OCI-LY3 (cell line): ENCODE data around the gene NPHP4.
"Not testable (repeated sequence)": the region's sequence is repeated elsewhere in the genome, so short reads cannot be mapped to it uniquely, and the experiment has no call there.

Experiments
- H2AFZ ChIP-seq: fragments of 200-600, 300-600 bp; shearing (Covaris generic); 2 replicates; pipeline ENCODE4 v1.6.0; 2014; ENCODE audit warnings: antibody characterized with exemption, low read depth, low read length
- H3K27ac ChIP-seq: fragments of 200-600, 300-600 bp; sonication (generic); 2 replicates; pipeline ENCODE4 v1.5.1; 2014; ENCODE audit warnings: mild to moderate bottlenecking, low read length, moderate library complexity, mixed read lengths
- H3K27me3 ChIP-seq: fragments of 200-600, 300-600 bp; sonication (generic); 2 replicates; pipeline ENCODE4 v1.6.1; 2014; ENCODE audit warnings: low read depth, low read length, mixed read lengths
- H3K36me3 ChIP-seq: fragments of 200-600, 300-600 bp; sonication (generic); replicated peaks from 2 replicates; pipeline ENCODE3; 2014; ENCODE audit warnings: low read depth, low read length, mixed read lengths
- H3K4me1 ChIP-seq: fragments of 300-600, 200-600 bp; sonication (generic); 2 replicates; pipeline ENCODE4 v1.6.1; 2014; ENCODE audit warnings: low read length, mixed read lengths
- H3K4me2 ChIP-seq: fragments of 200-600, 300-600 bp; sonication (generic); 2 replicates; pipeline ENCODE4 v1.6.1; 2014; ENCODE audit warnings: low read length, mixed read lengths
- H3K4me3 ChIP-seq: fragments of 300-600, 200-600 bp; sonication (generic); 2 replicates; pipeline ENCODE4 v1.5.1; 2014; ENCODE audit warnings: antibody characterized with exemption, mild to moderate bottlenecking, low read length, moderate library complexity
- H3K79me2 ChIP-seq: fragments of 300-600, 200-600 bp; shearing (Covaris generic); 2 replicates; pipeline ENCODE4 v1.6.1; 2014; ENCODE audit warnings: mild to moderate bottlenecking, low read length, mixed read lengths
- H3K9ac ChIP-seq: fragments of 300-600, 200-600 bp; shearing (Covaris generic); 2 replicates; pipeline ENCODE4 v1.6.0; 2014; ENCODE audit warnings: mild to moderate bottlenecking, low read length, moderate library complexity
- H3K9me3 ChIP-seq: fragments of 200-600, 300-600 bp; shearing (Covaris generic); 2 replicates; pipeline ENCODE4 v1.6.1; 2014; ENCODE audit warnings: low read length, mixed read lengths; ENCODE audit not compliant: insufficient read depth
- H4K20me1 ChIP-seq: fragments of 200-600, 300-600 bp; sonication (generic); 2 replicates; pipeline ENCODE4 v1.6.1; 2016; ENCODE audit warnings: low read length, mixed read lengths; ENCODE audit not compliant: insufficient read depth
- CTCF ChIP-seq: fragments of 200-600, 300-600 bp; sonication (generic); IDR thresholded peaks from 2 replicates; pipeline ENCODE4 v1.5.1; 2014; ENCODE audit warnings: antibody characterized with exemption, low read length, low read depth
- EZH2phosphoT487 ChIP-seq: fragments of 200-600 bp; shearing (Covaris generic); IDR thresholded peaks from 2 replicates; pipeline ENCODE4 v1.6.1; 2018; ENCODE audit warnings: antibody characterized with exemption, mixed run types, low read depth

NPHP4 gene

GRCh38 chr1:6022193-6022592, 30.0 kb upstream of the NPHP4 start:
- Histone ChIP-seq H3K36me3 (no peaks in the 10 kb centered on the region), H3K79me2 (peaks cover 17% of the 10 kb centered on the region), H3K9ac (no peak overlapping the region), H3K27me3 (no peaks in the 10 kb centered on the region), H3K9me3 (no peaks in the 10 kb centered on the region), H3K4me3 (no peak overlapping the region), H3K4me1 (peaks cover 18% of the 10 kb centered on the region), H3K4me2 (no peak overlapping the region), H4K20me1 (peaks cover under 1% of the 10 kb centered on the region; the same call in 1 of the 2 replicates), H3K27ac (no peak overlapping the region), H2AFZ (no peak overlapping the region)
- TF ChIP-seq CTCF (no peak), EZH2phosphoT487 (no peak)

- no peak for TF ChIP-seq EZH2phosphoT487
- no peak for TF ChIP-seq CTCF
- Histone ChIP-seq H3K4me1 (peaks cover 6% of the 10 kb centered on the region), H3K4me3 (no peak overlapping the region), H3K36me3 (no peaks in the 10 kb centered on the region), H2AFZ (no peak overlapping the region), H3K9me3 (no peaks in the 10 kb centered on the region), H4K20me1 (no peaks in the 10 kb centered on the region), H3K27me3 (no peaks in the 10 kb centered on the region), H3K79me2 (no peaks in the 10 kb centered on the region), H3K9ac (no peak overlapping the region), H3K27ac (no peak overlapping the region), H3K4me2 (no peak overlapping the region)
These were observed 27.1 kb upstream of the NPHP4 start for GRCh38 chr1:6019166-6019845.

- H3K4me3 ChIP-seq, H3K79me2 ChIP-seq, H3K27me3 ChIP-seq, H3K4me1 ChIP-seq, H4K20me1 ChIP-seq, H2AFZ ChIP-seq, H3K9me3 ChIP-seq, H3K36me3 ChIP-seq, H3K4me2 ChIP-seq, H3K9ac ChIP-seq, H3K27ac ChIP-seq: not testable (repeated sequence)
These were observed 25.4 kb upstream of the NPHP4 start for GRCh38 chr1:6017654-6018053.

GRCh38 chr1:6016191-6016865, 24.1 kb upstream of the NPHP4 start:
- H3K9ac ChIP-seq, result no peak overlapping the region
- H2AFZ ChIP-seq, result no peak overlapping the region
- H3K27me3 ChIP-seq, result no peaks in the 10 kb centered on the region
- H4K20me1 ChIP-seq, result no peaks in the 10 kb centered on the region
- H3K79me2 ChIP-seq, result no peaks in the 10 kb centered on the region
- no peaks in the 10 kb centered on the region for H3K36me3 ChIP-seq
- H3K9me3 ChIP-seq, result no peaks in the 10 kb centered on the region
- H3K27ac ChIP-seq, result no peak overlapping the region
- no peaks in the 10 kb centered on the region for H3K4me1 ChIP-seq
- H3K4me3 ChIP-seq, result no peak overlapping the region
- TF ChIP-seq EZH2phosphoT487, result no peak
- TF ChIP-seq CTCF, result no peak
- H3K4me2 ChIP-seq, result no peak overlapping the region
